ENCODE data around the gene DEFB121. TPM values are rescaled to one million over a fixed set of nuclear protein-coding genes. Genes with fewer than 3 reads are reported as not detected.

DEFB121 gene
- total and polyA plus RNA-seq, 2 of the 8 experiments (the other 6 are each of a cell fraction or from before 2014, with no cell fraction given), result not detected

GRCh38 chr20:31414381-31414780, 8.4 kb upstream of the DEFB121 start (continued):
- no peak for TF ChIP-seq SIRT6 (IDR thresholded peaks at IDR 0.05; ENCODE audit: low read length)
- TF ChIP-seq EP300 (IDR thresholded peaks at IDR 0.05; ENCODE audit: borderline replicate concordance in 1 of 2, low read depth in 2 of 2, low read length in 2 of 2), result no peak
- no peak for TF ChIP-seq SRF (IDR thresholded peaks at IDR 0.05; ENCODE audit: low read depth, low read length)
- TF ChIP-seq TAF1 (IDR thresholded peaks at IDR 0.05; ENCODE audit: low read depth, low read length), result no peak
- TF ChIP-seq EZH2 (IDR thresholded peaks at IDR 0.05; ENCODE audit: low read depth, low read length, severe bottlenecking), result no peak
- TF ChIP-seq CHD1 (IDR thresholded peaks at IDR 0.05; ENCODE audit: low read depth, low read length), result no peak
